GM10248 (cell line): Measurements from ENCODE around the gene SLC22A23.
"Not testable (repeated sequence)": the region's sequence is repeated elsewhere in the genome, so short reads cannot be mapped to it uniquely, and the experiment has no call there.

Experiments
- CTCF ChIA-PET: fragments of 300-600 bp; sonication (Branson Sonifier 250); formaldehyde crosslinking; extraction: SDS; loops from one replicate; lab custom pipeline; 2021; ENCODE audit warnings: antibody characterized with exemption; lab: Yijun Ruan, JAX
- POLR2A ChIA-PET: fragments of 350-650 bp; sonication (Branson Sonifier 250); formaldehyde crosslinking; extraction: SDS; loops from one replicate; lab custom pipeline; 2020; ENCODE audit warnings: antibody characterized with exemption; lab: Yijun Ruan, JAX
- DNase-seq: peaks from one replicate; pipeline ENCODE4 v3.0.0; 2012; ENCODE audit errors: extremely low spot score
- CTCF ChIP-seq: IDR thresholded peaks from 2 replicates; pipeline ENCODE4 v1.5.1; 2012; ENCODE audit warnings: mild to moderate bottlenecking, low read depth; ENCODE audit errors: extremely low read depth, missing control alignments, control extremely low read depth

Gene SLC22A23

GRCh38 chr6:3244003-3244831 is 212.6 kb downstream of the SLC22A23 start:
- ChIA-PET POLR2A (no interaction called here), CTCF (interaction anchor here (0.8 to 2.1 kb wide), 7 partner anchors 7 to 131 kb away, joined by 3 to 14 read pairs (median 4); partner anchors contain the start of gene TUBB2A)
- no peak for TF ChIP-seq CTCF
- DNase-seq, result no peak

GRCh38 chr6:3242768-3243167 is 214.1 kb downstream of the SLC22A23 start:
- ChIA-PET POLR2A (no interaction called here), CTCF (interaction anchor here (1.1 to 2.1 kb wide), 2 partner anchors 9 to 17 kb away, joined by 3 to 14 read pairs; no protein-coding TSS in a partner anchor)
- no peak for TF ChIP-seq CTCF

GRCh38 chr6:3241745-3242144 is 215.1 kb downstream of the SLC22A23 start:
- DNase-seq, POLR2A ChIA-PET: not testable (repeated sequence)
- CTCF ChIA-PET, result interaction anchor here (2.1 kb wide), 1 partner anchor 10 kb away, joined by 14 read pairs; no protein-coding TSS in a partner anchor

More at GRCh38 chr6:3242768-3243167, 214.1 kb downstream of the SLC22A23 start:
- DNase-seq, result no peak

GRCh38 chr6:3240595-3240994 is 216.3 kb downstream of the SLC22A23 start:
- CTCF ChIA-PET, result interaction anchor here (4.0 kb wide), 1 partner anchor 11 kb away, joined by 30 read pairs; no protein-coding TSS in a partner anchor
- no peak for TF ChIP-seq CTCF
- POLR2A ChIA-PET, result no interaction called here
- no peak for DNase-seq

- TF ChIP-seq CTCF, result no peak
- DNase-seq, result no peak
- ChIA-PET CTCF (interaction anchor here (1.1 to 4.0 kb wide), 2 partner anchors 10 to 12 kb away, joined by 3 to 30 read pairs; no protein-coding TSS in a partner anchor), POLR2A (no interaction called here)
Observed at GRCh38 chr6:3239110-3239830, 217.6 kb downstream of the SLC22A23 start.

GRCh38 chr6:3237761-3238662 is 218.8 kb downstream of the SLC22A23 start:
- TF ChIP-seq CTCF, result no peak
- ChIA-PET CTCF (interaction anchor here (0.7 to 4.0 kb wide), 5 partner anchors 10 to 112 kb away, joined by 3 to 30 read pairs (median 5); partner anchors contain the start of gene TUBB2A), POLR2A (no interaction called here)
- DNase-seq, result no peak
